CD14-positive monocyte (primary cell): Measurements from ENCODE around the gene DCHS1. TPM values are rescaled to one million over a fixed set of nuclear protein-coding genes. Genes with fewer than 3 reads are reported as not detected.

ENCODE experiments used
- DNase-seq, 3 donors: peaks; one replicate each; pipeline ENCODE4 v3.0.0-alpha.2; 2011 to 2022
- H2AFZ ChIP-seq: 2 replicates; pipeline ENCODE4 v1.6.0; 2012; ENCODE audit warnings: mild to moderate bottlenecking, low read depth, low read length, inconsistent platforms; ENCODE audit not compliant: insufficient read depth, poor library complexity, severe bottlenecking
- H3K27ac ChIP-seq, 2 donors: 1 replicate in 1 of 2; 2 replicates in 1 of 2; pipeline ENCODE4 v1.5.1; 2012 to 2013; ENCODE audit warnings: low read length in 2 of 2, control low read depth in 1 of 2, inconsistent platforms in 1 of 2, low read depth in 1 of 2, mild to moderate bottlenecking in 1 of 2
- H3K27me3 ChIP-seq, 2 donors: one replicate each; pipeline versions ENCODE4 v1.6.0 to v1.6.1; 2011 to 2013; ENCODE audit warnings: low read length in 2 of 2; ENCODE audit not compliant: control insufficient read depth in 2 of 2, insufficient read depth in 2 of 2
- H3K36me3 ChIP-seq, 2 donors: replicated peaks in 1 of 2; 1 replicate in 1 of 2; 2 replicates in 1 of 2; pipeline versions ENCODE4 v1.5.1 to v1.6.1; 2012 to 2013; ENCODE audit warnings: low read length in 2 of 2, control low read depth in 1 of 2, inconsistent platforms in 1 of 2, mild to moderate bottlenecking in 1 of 2; ENCODE audit not compliant: insufficient read depth in 2 of 2, control insufficient read depth in 1 of 2
- H3K4me1 ChIP-seq, 2 donors: 1 replicate in 1 of 2; 2 replicates in 1 of 2; pipeline versions ENCODE4 v1.5.1 to v1.6.1; 2012 to 2013; ENCODE audit warnings: low read length in 2 of 2, control low read depth in 1 of 2, inconsistent platforms in 1 of 2, mild to moderate bottlenecking in 1 of 2, moderate library complexity in 1 of 2; ENCODE audit not compliant: insufficient read depth in 2 of 2, control insufficient read depth in 1 of 2
- H3K4me2 ChIP-seq: replicated peaks from 2 replicates; pipeline ENCODE3; 2012; ENCODE audit warnings: low read length, moderate library complexity, mild to moderate bottlenecking; ENCODE audit not compliant: poor library complexity, severe bottlenecking; ENCODE audit errors: extremely low read depth
- H3K4me3 ChIP-seq, 3 experiments: fragments of 200-600 bp in 1 of 3; sonication (generic) in 1 of 3; replicated peaks in 1 of 3; 1 replicate in 2 of 3; 2 replicates in 1 of 3; pipeline ENCODE4 v1.5.1; 2011 to 2013; ENCODE audit warnings: low read length in 3 of 3, mild to moderate bottlenecking in 3 of 3, control low read depth in 2 of 3, low read depth in 2 of 3, inconsistent platforms in 1 of 3, moderate library complexity in 1 of 3
- H3K79me2 ChIP-seq: 2 replicates; pipeline ENCODE4 v1.6.0; 2012; ENCODE audit warnings: mild to moderate bottlenecking, control low read depth, inconsistent platforms, low read length, moderate library complexity; ENCODE audit not compliant: insufficient read depth
- H3K9ac ChIP-seq: 2 replicates; pipeline ENCODE4 v1.6.0; 2017; ENCODE audit warnings: low read length, mild to moderate bottlenecking; ENCODE audit not compliant: insufficient read depth, poor library complexity, severe bottlenecking
- H3K9me3 ChIP-seq, 2 donors: replicated peaks in 1 of 2; 1 replicate in 1 of 2; 2 replicates in 1 of 2; pipeline versions ENCODE4 v1.5.1 to v1.6.1; 2012 to 2013; ENCODE audit warnings: low read length in 2 of 2, control low read depth in 1 of 2; ENCODE audit not compliant: control insufficient read depth in 1 of 2, insufficient read depth in 1 of 2
- H4K20me1 ChIP-seq: 2 replicates; pipeline ENCODE4 v1.6.0; 2012; ENCODE audit warnings: mild to moderate bottlenecking, low read length, control low read depth, moderate library complexity; ENCODE audit not compliant: insufficient read depth
- H3K27ac Mint-ChIP-seq, 7 donors: one replicate each; pipeline ENCODE4 v1.8.0; 2020; ENCODE audit warnings: mild to moderate bottlenecking in 7 of 7, mixed read lengths in 7 of 7, moderate library complexity in 6 of 7, inconsistent platforms in 2 of 7
- H3K27me3 Mint-ChIP-seq, 3 donors: one replicate each; pipeline ENCODE4 v1.8.0; 2021 to 2022; ENCODE audit warnings: low read depth in 3 of 3, mild to moderate bottlenecking in 3 of 3, mixed read lengths in 3 of 3, moderate library complexity in 3 of 3, inconsistent platforms in 1 of 3
- H3K36me3 Mint-ChIP-seq, 2 donors: one replicate each; pipeline ENCODE4 v1.8.0; 2020; ENCODE audit warnings: mixed read lengths in 2 of 2, inconsistent platforms in 1 of 2, mild to moderate bottlenecking in 1 of 2
- H3K4me1 Mint-ChIP-seq: one replicate; pipeline ENCODE4 v1.8.0; 2020; ENCODE audit warnings: mild to moderate bottlenecking, mixed read lengths
- H3K4me3 Mint-ChIP-seq, 2 donors: one replicate each; pipeline ENCODE4 v1.8.0; 2020; ENCODE audit warnings: mild to moderate bottlenecking in 2 of 2, mixed read lengths in 2 of 2, moderate library complexity in 1 of 2
- H3K9me3 Mint-ChIP-seq, 7 donors: one replicate each; pipeline ENCODE4 v1.8.0; 2020 to 2022; ENCODE audit warnings: mixed read lengths in 7 of 7, mild to moderate bottlenecking in 6 of 7, moderate library complexity in 6 of 7, inconsistent platforms in 2 of 7
- CTCF ChIP-seq: fragments of 200-600 bp; IDR thresholded peaks from one replicate; pipeline ENCODE4 v1.8.0; 2022; ENCODE audit warnings: antibody characterized with exemption, mild to moderate bottlenecking
- WGBS: methylation state at CpG from one replicate; pipeline ENCODE4 v1.1.5; 2013; ENCODE audit warnings: missing lambda C conversion rate; ENCODE audit not compliant: insufficient coverage; 5-methylcytosine and 5-hydroxymethylcytosine counted together
- intact Hi-C, 2 donors: fragments of 100-400 bp; cut with micrococcal nuclease; formaldehyde crosslinking; loops; one replicate each; pipeline versions ENCODE4 v1.15.0 to v1.15.1; 2023
- polyA plus RNA-seq, 3 donors: library from polyadenylated mRNA; depleted of rRNA in 1 of 3; unstranded in 2 of 3; stranded (reverse) in 1 of 3; fragments of 300-500 nt in 2 of 3; fragments of >200 nt in 1 of 3; fragmentation: Illumina TruSeq in 2 of 3; gene quantifications; 1 replicate in 2 of 3; 2 replicates in 1 of 3; pipeline ENCODE4 v1.2.3, GENCODE V29; 2012 to 2021

Gene DCHS1
- polyA plus RNA-seq, 3 donors = 0.01 to 0.88 (median 0.02) TPM

GRCh38 chr11:6653097-6653496, 2.5 kb downstream of the DCHS1 start:
- no peak for TF ChIP-seq CTCF
- no peak overlapping the region for H3K4me3 ChIP-seq
- intact Hi-C loops = loop anchor here (5.0 kb wide), 2 partner anchors 41 to 51 kb away; partner anchors contain the start of genes ILK (in 1 of the 2), RRP8 (in 1 of the 2) and TAF10 (in 1 of the 2)
- no peak overlapping the region for H3K4me2 ChIP-seq
- H3K27ac Mint-ChIP-seq = no peak overlapping the region
- peaks cover 31% of the 10 kb centered on the region in 2 donors for H3K27me3 ChIP-seq
- no peaks in the 10 kb centered on the region for H3K79me2 ChIP-seq
- H4K20me1 ChIP-seq = no peaks in the 10 kb centered on the region
- no peak overlapping the region for H3K9ac ChIP-seq
- H3K9me3 Mint-ChIP-seq = peaks cover 0 to 4% (median 0%) of the 10 kb centered on the region in 7 donors
- no peak overlapping the region for H3K27ac ChIP-seq
- H3K4me3 Mint-ChIP-seq = no peak overlapping the region
- WGBS = 78% methylated on average over 1 of the region's 1 CpG
- peaks cover 9% of the 10 kb centered on the region for H3K4me1 Mint-ChIP-seq
- H3K27me3 Mint-ChIP-seq = peaks cover 15 to 16% (median 15%) of the 10 kb centered on the region in 3 donors
- H2AFZ ChIP-seq = no peak overlapping the region
- no peaks in the 10 kb centered on the region for H3K36me3 Mint-ChIP-seq
- H3K9me3 ChIP-seq = peaks cover 0 to 5% of the 10 kb centered on the region in 2 donors
- DNase-seq = no peak
- no peaks in the 10 kb centered on the region for H3K36me3 ChIP-seq
- peaks cover 16 to 21% of the 10 kb centered on the region in 2 donors for H3K4me1 ChIP-seq

- 41% methylated on average over 2 of the region's 3 CpGs for WGBS
- intact Hi-C loops = loop anchor here (5.0 kb wide), 2 partner anchors 40 to 50 kb away; partner anchors contain the start of genes ILK (in 1 of the 2), RRP8 (in 1 of the 2) and TAF10 (in 1 of the 2)
- Histone ChIP-seq H3K27me3 (peaks cover 28% of the 10 kb centered on the region in 2 donors), H3K36me3 (no peaks in the 10 kb centered on the region), H3K4me2 (no peak overlapping the region), H2AFZ (no peak overlapping the region), H3K4me1 (peaks cover 25 to 30% of the 10 kb centered on the region in 2 donors), H3K9me3 (peaks cover 0 to 5% of the 10 kb centered on the region in 2 donors), H4K20me1 (no peaks in the 10 kb centered on the region), H3K79me2 (no peaks in the 10 kb centered on the region), H3K4me3 (no peak overlapping the region), H3K9ac (no peak overlapping the region), H3K27ac (no peak overlapping the region)
- no peak for TF ChIP-seq CTCF
- Mint-ChIP-seq H3K27ac (no peak overlapping the region), H3K27me3 (peaks cover 13 to 14% (median 14%) of the 10 kb centered on the region in 3 donors), H3K36me3 (no peaks in the 10 kb centered on the region), H3K4me3 (no peak overlapping the region), H3K9me3 (peaks cover 0 to 4% (median 0%) of the 10 kb centered on the region in 7 donors), H3K4me1 (peaks cover 9% of the 10 kb centered on the region)
- DNase-seq = no peak
Observed at GRCh38 chr11:6652182-6652581, 3.4 kb downstream of the DCHS1 start.
